Endothelial cell of umbilical vein (primary cell): ENCODE measurements around the gene PRIMA1. TPM values are rescaled to one million over a fixed set of nuclear protein-coding genes. Genes with fewer than 3 reads are reported as not detected.

Source experiments
- BruUV-seq: library from RNA; stranded (reverse); fragments of 400-500 nt; replicated peaks from 2 replicates; lab custom pipeline; 2021; lab: Mats Ljungman, UMichigan
- CTCF ChIA-PET: fragments of 300-600, 350-600 bp; sonication (Branson Sonifier 250); formaldehyde crosslinking; loops from one replicate; lab custom pipeline; 2021; ENCODE audit warnings: antibody characterized with exemption, inconsistent platforms; lab: Charles Lee
- POLR2A ChIA-PET: fragments of 300-600, 350-600 bp; sonication (Branson Sonifier 250); formaldehyde crosslinking; loops from one replicate; lab custom pipeline; 2021; ENCODE audit warnings: antibody characterized with exemption, inconsistent platforms; lab: Charles Lee
- DNase-seq: peaks from one replicate; pipeline ENCODE4 v3.0.0-alpha.2; 2011; ENCODE audit warnings: low read depth, low spot score
- FAIRE-seq: peaks from 2 replicates; lab custom pipeline; 2011; peaks lifted over from hg19 to GRCh38; lab: Jason Lieb, UNC
- H2AFZ ChIP-seq: 2 replicates; pipeline ENCODE4 v1.6.0; 2012; ENCODE audit warnings: low read depth, low read length, control low read depth, inconsistent platforms
- H3K27ac ChIP-seq: 2 replicates; pipeline ENCODE4 v1.5.1; 2011; ENCODE audit warnings: low read depth, mild to moderate bottlenecking, control low read depth, low read length, moderate library complexity; ENCODE audit not compliant: insufficient read depth
- H3K27me3 ChIP-seq, 2 experiments: 2 replicates each; pipeline versions ENCODE4 v1.6.0 to v1.6.1; 2011; ENCODE audit warnings: low read length in 2 of 2, mixed read lengths in 1 of 2; ENCODE audit not compliant: control insufficient read depth in 2 of 2, insufficient read depth in 2 of 2
- H3K36me3 ChIP-seq, 2 experiments: 2 replicates in 1 of 2; 3 replicates in 1 of 2; pipeline ENCODE4 v1.5.1; 2011; ENCODE audit warnings: low read length in 2 of 2, mild to moderate bottlenecking in 1 of 2, moderate library complexity in 1 of 2; ENCODE audit not compliant: control insufficient read depth in 2 of 2, insufficient read depth in 2 of 2; ENCODE audit errors: extremely low read depth in 1 of 2
- H3K4me1 ChIP-seq: 3 replicates; pipeline ENCODE4 v1.5.1; 2011; ENCODE audit warnings: mild to moderate bottlenecking, low read length; ENCODE audit not compliant: control insufficient read depth, insufficient read depth; ENCODE audit errors: extremely low read depth
- H3K4me2 ChIP-seq: 2 replicates; pipeline ENCODE4 v1.6.1; 2011; ENCODE audit warnings: low read length, control low read depth, mixed read lengths; ENCODE audit not compliant: insufficient read depth
- H3K4me3 ChIP-seq, 3 experiments: fragments of 200-600 bp in 1 of 3; sonication (generic), shearing (Covaris generic) in 1 of 3; replicated peaks in 1 of 3; 2 replicates each; pipeline ENCODE4 v1.5.1; 2011 to 2016; ENCODE audit warnings: control low read depth in 3 of 3, low read length in 3 of 3, mild to moderate bottlenecking in 2 of 3, inconsistent platforms in 1 of 3, low read depth in 1 of 3, moderate library complexity in 1 of 3; ENCODE audit not compliant: insufficient read depth in 1 of 3
- H3K79me2 ChIP-seq: 2 replicates; pipeline ENCODE4 v1.6.0; 2012; ENCODE audit warnings: low read length, inconsistent platforms; ENCODE audit not compliant: control insufficient read depth, insufficient read depth
- H3K9ac ChIP-seq: replicated peaks from 2 replicates; pipeline ENCODE3; 2011; ENCODE audit warnings: low read length, control low read depth; ENCODE audit not compliant: insufficient read depth; ENCODE audit errors: extremely low read depth
- H3K9me1 ChIP-seq: replicated peaks from 3 replicates; pipeline ENCODE4 v1.6.0; 2011; ENCODE audit warnings: mild to moderate bottlenecking, low read length; ENCODE audit not compliant: control insufficient read depth, insufficient read depth; ENCODE audit errors: extremely low read depth
- H3K9me3 ChIP-seq: replicated peaks from 2 replicates; pipeline ENCODE4 v1.5.1; 2012; ENCODE audit warnings: low read length, inconsistent platforms; ENCODE audit not compliant: control insufficient read depth, insufficient read depth
- H4K20me1 ChIP-seq: replicated peaks from 2 replicates; pipeline ENCODE3; 2011; ENCODE audit warnings: mild to moderate bottlenecking, low read length; ENCODE audit not compliant: control insufficient read depth, insufficient read depth; ENCODE audit errors: extremely low read depth
- EZH2 ChIP-seq: IDR thresholded peaks from 2 replicates; pipeline ENCODE4 v1.6.1; 2012; ENCODE audit warnings: borderline replicate concordance, low read depth, mild to moderate bottlenecking, moderate library complexity, low read length, inconsistent platforms; ENCODE audit not compliant: severe bottlenecking
- FOS ChIP-seq: IDR thresholded peaks from 2 replicates; pipeline ENCODE4 v1.6.1; 2011; ENCODE audit warnings: mild to moderate bottlenecking, low read length, moderate library complexity, borderline replicate concordance; ENCODE audit not compliant: insufficient read depth
- GATA2 ChIP-seq: IDR thresholded peaks from 2 replicates; pipeline ENCODE4 v1.7.0; 2011; ENCODE audit warnings: low read depth, mild to moderate bottlenecking, moderate library complexity, mixed read lengths, low read length; ENCODE audit not compliant: insufficient read length, insufficient read depth
- JUN ChIP-seq: IDR thresholded peaks from 2 replicates; pipeline ENCODE4 v1.6.1; 2011; ENCODE audit warnings: borderline replicate concordance, low read depth; ENCODE audit not compliant: insufficient read length, insufficient read depth
- MYC ChIP-seq: IDR thresholded peaks from one replicate; pipeline ENCODE4 v1.6.1; 2011; ENCODE audit warnings: mild to moderate bottlenecking, low read depth, low read length
- POLR2A ChIP-seq: IDR thresholded peaks from 2 replicates; pipeline ENCODE4 v1.6.1; 2012; ENCODE audit warnings: low read depth, mild to moderate bottlenecking, control low read depth, low read length
- POLR2AphosphoS5 ChIP-seq: IDR thresholded peaks from 2 replicates; pipeline ENCODE4 v1.6.1; 2012; ENCODE audit warnings: low read depth, mild to moderate bottlenecking, control low read depth, low read length, moderate library complexity; ENCODE audit not compliant: insufficient read depth
- dilution Hi-C: fragments of 300-500 bp; cut with MboI; formaldehyde crosslinking; loops from one replicate; pipeline ENCODE4 v1.15.0; 2019; ENCODE audit warnings: low sequenced_read_pairs; ENCODE audit not compliant: extremely low pct_ligation_motif_present
- intact Hi-C: fragments of 100-400 bp; cut with micrococcal nuclease; formaldehyde crosslinking; loops from one replicate; pipeline ENCODE4 v1.10.0; 2022
- polyA plus RNA-seq, 4 experiments: library from polyadenylated mRNA; depleted of rRNA in 3 of 4; stranded (reverse) in 3 of 4; unstranded in 1 of 4; fragments of >200 nt; gene quantifications; 2 replicates each; pipeline versions ENCODE4 v1.2.1 to v1.2.3, GENCODE V29; 2011 to 2012; ENCODE audit warnings: missing spikeins in 1 of 4
- total RNA-seq: library from RNA; stranded (reverse); gene quantifications from 2 replicates; pipeline ENCODE4 v1.2.3, GENCODE V29; 2021
- TF ChIP-seq, protein P1 (sequence below): IDR thresholded peaks from 2 replicates; pipeline ENCODE4 v1.6.1; 2011; ENCODE audit not compliant: insufficient read depth, insufficient read length
- TF ChIP-seq, protein P2 (sequence below), 2 donors: IDR thresholded peaks; 1 replicate in 1 of 2; 2 replicates in 1 of 2; pipeline ENCODE4 v1.5.1; 2011; ENCODE audit warnings: low read length in 2 of 2, mild to moderate bottlenecking in 2 of 2, moderate library complexity in 2 of 2, control low read depth in 1 of 2, inconsistent platforms in 1 of 2, low read depth in 1 of 2; ENCODE audit not compliant: insufficient read depth in 1 of 2; ENCODE audit errors: extremely low read depth in 1 of 2

Gene PRIMA1
- total and polyA plus RNA-seq, 2 donors (not counting 3 experiments of a cell fraction or from before 2014, with no cell fraction given), result not detected

DNA sequence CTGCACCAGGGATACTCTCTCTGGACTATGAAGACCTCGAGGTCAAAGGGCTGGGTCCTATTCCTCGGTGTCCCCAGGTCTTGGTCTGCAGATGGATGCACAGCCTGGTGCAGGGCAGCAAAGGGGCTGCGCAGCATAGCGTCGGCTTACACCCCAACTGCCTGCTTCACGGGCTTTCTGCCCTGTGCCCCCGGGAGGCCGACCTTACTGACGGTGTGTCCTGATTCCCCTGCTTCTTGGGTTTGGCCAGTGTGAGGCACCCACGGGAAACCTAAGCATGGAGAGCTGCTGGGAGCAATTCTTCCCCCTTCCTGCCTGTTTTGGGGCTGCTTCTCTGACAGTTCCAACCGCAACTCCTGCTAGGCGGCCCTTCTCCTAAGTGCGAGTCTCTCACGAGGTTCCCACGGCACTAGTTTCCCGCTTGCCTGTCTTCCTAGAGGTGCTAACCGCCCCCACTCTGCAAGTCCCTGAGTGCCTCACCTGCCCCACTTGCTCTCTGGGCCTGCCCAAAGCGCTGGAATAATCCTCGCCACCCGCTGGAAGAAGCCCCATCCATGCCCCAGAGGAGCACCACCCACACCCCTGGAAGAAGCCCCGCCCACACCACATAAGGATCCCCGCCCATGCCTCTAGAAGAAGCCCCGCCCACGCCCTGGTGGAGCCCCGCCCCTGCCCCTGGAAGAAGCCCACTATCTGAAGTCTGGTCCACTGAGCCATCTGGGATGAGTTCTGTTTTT is 54.0 kb downstream of the PRIMA1 start:
- no peaks in the 10 kb centered on the region for H4K20me1 ChIP-seq
- H3K4me2 ChIP-seq, result no peak overlapping the region
- no peaks in the 10 kb centered on the region for H3K9me3 ChIP-seq
- H3K4me1 ChIP-seq, result no peaks in the 10 kb centered on the region
- BruUV-seq, result no TSS peak
- H3K79me2 ChIP-seq, result no peaks in the 10 kb centered on the region
- no peaks in the 10 kb centered on the region for H3K9me1 ChIP-seq
- dilution Hi-C loops (no loop called here), intact Hi-C loops (no loop called here)
- H3K27ac ChIP-seq, result no peak overlapping the region
- no peak overlapping the region for H3K4me3 ChIP-seq
- H2AFZ ChIP-seq, result no peak overlapping the region
- no peaks in the 10 kb centered on the region for H3K36me3 ChIP-seq
- no peak for DNase-seq
- FAIRE-seq, result no peak
- TF ChIP-seq POLR2A, result no peak
- TF ChIP-seq GATA2, result no peak
- TF ChIP-seq, protein P1, sequence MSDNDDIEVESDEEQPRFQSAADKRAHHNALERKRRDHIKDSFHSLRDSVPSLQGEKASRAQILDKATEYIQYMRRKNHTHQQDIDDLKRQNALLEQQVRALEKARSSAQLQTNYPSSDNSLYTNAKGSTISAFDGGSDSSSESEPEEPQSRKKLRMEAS, result no peak
- TF ChIP-seq, protein P2, sequence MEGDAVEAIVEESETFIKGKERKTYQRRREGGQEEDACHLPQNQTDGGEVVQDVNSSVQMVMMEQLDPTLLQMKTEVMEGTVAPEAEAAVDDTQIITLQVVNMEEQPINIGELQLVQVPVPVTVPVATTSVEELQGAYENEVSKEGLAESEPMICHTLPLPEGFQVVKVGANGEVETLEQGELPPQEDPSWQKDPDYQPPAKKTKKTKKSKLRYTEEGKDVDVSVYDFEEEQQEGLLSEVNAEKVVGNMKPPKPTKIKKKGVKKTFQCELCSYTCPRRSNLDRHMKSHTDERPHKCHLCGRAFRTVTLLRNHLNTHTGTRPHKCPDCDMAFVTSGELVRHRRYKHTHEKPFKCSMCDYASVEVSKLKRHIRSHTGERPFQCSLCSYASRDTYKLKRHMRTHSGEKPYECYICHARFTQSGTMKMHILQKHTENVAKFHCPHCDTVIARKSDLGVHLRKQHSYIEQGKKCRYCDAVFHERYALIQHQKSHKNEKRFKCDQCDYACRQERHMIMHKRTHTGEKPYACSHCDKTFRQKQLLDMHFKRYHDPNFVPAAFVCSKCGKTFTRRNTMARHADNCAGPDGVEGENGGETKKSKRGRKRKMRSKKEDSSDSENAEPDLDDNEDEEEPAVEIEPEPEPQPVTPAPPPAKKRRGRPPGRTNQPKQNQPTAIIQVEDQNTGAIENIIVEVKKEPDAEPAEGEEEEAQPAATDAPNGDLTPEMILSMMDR (IDR thresholded peaks at IDR 0.05; ENCODE audit: extremely low read depth in 1 of 2, insufficient read depth in 1 of 2, low read depth in 1 of 2, low read length in 2 of 2), result no peak
- CTCF ChIA-PET, result no interaction called here
- POLR2A ChIA-PET, result no interaction called here
- H3K27me3 ChIP-seq, result no peaks in the 10 kb centered on the region
- H3K9ac ChIP-seq, result no peak overlapping the region

DNA sequence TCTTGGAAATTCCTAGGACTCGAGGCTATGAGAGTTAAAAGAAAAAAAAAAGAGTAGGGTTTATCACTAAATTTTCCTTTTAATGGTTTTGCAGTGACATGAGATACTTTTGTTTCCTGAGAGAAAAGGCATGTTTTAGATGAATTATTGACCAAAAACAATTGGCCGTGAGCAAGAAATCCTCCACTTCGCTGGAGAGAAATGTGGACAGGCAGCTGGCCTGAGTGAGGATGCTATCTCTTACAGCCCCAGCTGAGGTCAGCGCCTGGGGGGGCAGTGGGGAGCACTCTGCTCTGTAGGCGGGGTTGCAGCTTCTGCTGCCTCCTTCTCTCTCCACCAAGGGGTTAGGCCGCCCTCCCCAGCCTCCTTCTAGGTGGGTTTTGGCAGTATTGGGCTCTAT is 54.7 kb downstream of the PRIMA1 start:
- Histone ChIP-seq H2AFZ (no peak overlapping the region), H3K9me1 (no peaks in the 10 kb centered on the region), H3K79me2 (no peaks in the 10 kb centered on the region), H3K27ac (no peak overlapping the region), H3K4me1 (no peaks in the 10 kb centered on the region), H4K20me1 (no peaks in the 10 kb centered on the region), H3K27me3 (no peaks in the 10 kb centered on the region), H3K4me3 (no peak overlapping the region), H3K9ac (no peak overlapping the region), H3K4me2 (no peak overlapping the region), H3K9me3 (no peaks in the 10 kb centered on the region), H3K36me3 (no peaks in the 10 kb centered on the region)
- no TSS peak for BruUV-seq
- dilution Hi-C loops (no loop called here), intact Hi-C loops (no loop called here)
- no peak for FAIRE-seq
- no peak for TF ChIP-seq POLR2A
- no peak for TF ChIP-seq POLR2AphosphoS5
- no peak for TF ChIP-seq MYC
- TF ChIP-seq, protein P1, result no peak
- no peak for TF ChIP-seq FOS
- TF ChIP-seq, protein P2 (IDR thresholded peaks at IDR 0.05; ENCODE audit: extremely low read depth in 1 of 2, insufficient read depth in 1 of 2, low read depth in 1 of 2, low read length in 2 of 2), result no peak
- no peak for TF ChIP-seq EZH2
- no peak for TF ChIP-seq GATA2
- TF ChIP-seq JUN, result no peak
- POLR2A ChIA-PET, result no interaction called here
- no peak for DNase-seq
- CTCF ChIA-PET, result no interaction called here
